Osteoblast (primary cell): ENCODE data around the gene CLSTN2. TPM values are rescaled to one million over a fixed set of nuclear protein-coding genes. Genes with fewer than 3 reads are reported as not detected.

Source experiments
- DNase-seq: peaks from one replicate; pipeline ENCODE4 v3.0.0; 2011; ENCODE audit warnings: low spot score, mixed read lengths; ENCODE audit not compliant: insufficient read length; ENCODE audit errors: missing footprints
- H2AFZ ChIP-seq: 2 replicates; pipeline ENCODE4 v1.6.0; 2011; ENCODE audit warnings: mild to moderate bottlenecking, low read length
- H3K27ac ChIP-seq: 2 replicates; pipeline ENCODE4 v1.5.1; 2011; ENCODE audit warnings: mild to moderate bottlenecking, low read depth, low read length, moderate library complexity
- H3K27me3 ChIP-seq: 2 replicates; pipeline ENCODE4 v1.6.0; 2012; ENCODE audit warnings: mild to moderate bottlenecking, control low read depth, inconsistent platforms, low read length, moderate library complexity; ENCODE audit not compliant: insufficient read depth
- H3K36me3 ChIP-seq: 2 replicates; pipeline ENCODE4 v1.5.1; 2011; ENCODE audit warnings: mild to moderate bottlenecking, low read length, control low read depth, moderate library complexity; ENCODE audit not compliant: insufficient read depth
- H3K4me1 ChIP-seq: 2 replicates; pipeline ENCODE4 v1.5.1; 2011; ENCODE audit warnings: mild to moderate bottlenecking, low read length, control low read depth, moderate library complexity; ENCODE audit not compliant: insufficient read depth
- H3K4me2 ChIP-seq: 2 replicates; pipeline ENCODE4 v1.6.0; 2011; ENCODE audit warnings: mild to moderate bottlenecking, low read length; ENCODE audit not compliant: insufficient read depth
- H3K4me3 ChIP-seq: fragments of 200-600 bp; sonication (generic); 3 replicates; pipeline ENCODE4 v1.5.1; 2012; ENCODE audit warnings: mild to moderate bottlenecking, low read length, inconsistent platforms; ENCODE audit not compliant: insufficient read depth
- H3K79me2 ChIP-seq: 2 replicates; pipeline ENCODE4 v1.6.0; 2012; ENCODE audit warnings: mild to moderate bottlenecking, low read length, control low read depth, inconsistent platforms; ENCODE audit not compliant: insufficient read depth
- H3K9me3 ChIP-seq: 2 replicates; pipeline ENCODE4 v1.5.1; 2011; ENCODE audit warnings: low read depth, low read length, control low read depth
- H4K20me1 ChIP-seq: 2 replicates; pipeline ENCODE4 v1.6.0; 2012; ENCODE audit warnings: mild to moderate bottlenecking, low read length, control low read depth; ENCODE audit not compliant: insufficient read depth
- CTCF ChIP-seq: IDR thresholded peaks from 2 replicates; pipeline ENCODE4 v1.5.1; 2011; ENCODE audit warnings: mild to moderate bottlenecking, low read depth, low read length, moderate library complexity; ENCODE audit errors: extremely low read depth
- total RNA-seq: library from RNA; depleted of rRNA; stranded (reverse); fragments of >200 nt; gene quantifications from 2 replicates; pipeline ENCODE4 v1.2.3, GENCODE V29; 2012

Gene CLSTN2
- total RNA-seq, 1 donor = under 0.01 TPM

DNA sequence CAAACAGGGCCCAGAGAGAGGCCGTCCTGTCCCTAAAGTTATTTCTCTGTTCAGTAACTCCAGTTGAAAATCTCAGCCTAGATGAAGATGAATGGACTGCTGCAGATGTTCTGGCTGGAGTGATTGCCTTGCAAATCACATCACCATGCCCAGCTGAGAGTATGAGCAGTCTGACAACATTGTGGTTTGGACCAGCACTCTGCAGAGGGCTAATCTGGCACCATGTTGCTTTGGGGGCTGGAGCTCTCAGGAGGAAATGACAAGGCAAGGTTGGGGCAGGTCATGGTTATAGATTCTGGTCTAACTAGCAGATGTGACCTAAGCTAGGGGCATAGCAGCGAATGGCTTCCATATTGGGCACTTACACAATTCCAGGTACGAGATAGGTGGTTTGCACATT is 314.2 kb downstream of the CLSTN2 start:
- no peak for TF ChIP-seq CTCF
- Histone ChIP-seq H2AFZ (no peak overlapping the region), H3K27me3 (no peaks in the 10 kb centered on the region), H4K20me1 (no peaks in the 10 kb centered on the region), H3K4me2 (no peak overlapping the region), H3K36me3 (no peaks in the 10 kb centered on the region), H3K4me1 (no peaks in the 10 kb centered on the region), H3K27ac (no peak overlapping the region), H3K9me3 (no peaks in the 10 kb centered on the region), H3K79me2 (no peaks in the 10 kb centered on the region), H3K4me3 (no peak overlapping the region)
- no peak for DNase-seq

GRCh38 chr3:140250010-140250855 is 315.2 kb downstream of the CLSTN2 start:
- Histone ChIP-seq H2AFZ (no peak overlapping the region), H3K4me2 (no peak overlapping the region)
- no peak for TF ChIP-seq CTCF

DNA sequence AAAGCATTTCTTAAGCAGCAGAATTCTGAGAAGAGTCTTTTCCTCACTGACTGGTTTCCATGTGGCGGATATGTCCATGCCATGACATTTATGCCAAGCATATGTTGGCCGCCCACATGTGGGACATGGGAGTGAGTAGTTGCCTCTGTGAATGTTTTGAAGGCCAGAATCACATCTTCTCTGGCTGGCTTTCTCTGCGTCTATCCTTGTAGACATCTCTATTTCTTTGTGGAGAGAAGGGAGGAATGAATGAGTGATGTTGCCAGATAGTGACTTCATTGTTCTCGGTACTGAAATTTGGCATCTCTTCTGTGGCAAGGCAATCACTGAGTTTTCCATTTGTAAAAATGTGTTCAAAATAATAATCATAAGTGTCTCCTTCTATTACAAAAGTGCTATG is 316.0 kb downstream of the CLSTN2 start:
- H3K79me2 ChIP-seq = no peaks in the 10 kb centered on the region
- no peaks in the 10 kb centered on the region for H3K9me3 ChIP-seq
- H3K4me2 ChIP-seq = no peak overlapping the region
- TF ChIP-seq CTCF = no peak
- H3K27me3 ChIP-seq = no peaks in the 10 kb centered on the region
- no peaks in the 10 kb centered on the region for H3K4me1 ChIP-seq
- H3K27ac ChIP-seq = no peak overlapping the region
- DNase-seq = no peak
- no peak overlapping the region for H3K4me3 ChIP-seq
- H4K20me1 ChIP-seq = no peaks in the 10 kb centered on the region
- H2AFZ ChIP-seq = no peak overlapping the region
- no peaks in the 10 kb centered on the region for H3K36me3 ChIP-seq

More at GRCh38 chr3:140250010-140250855, 315.2 kb downstream of the CLSTN2 start:
- Histone ChIP-seq H4K20me1 (no peaks in the 10 kb centered on the region), H3K79me2 (no peaks in the 10 kb centered on the region), H3K27me3 (no peaks in the 10 kb centered on the region), H3K9me3 (no peaks in the 10 kb centered on the region), H3K27ac (no peak overlapping the region), H3K4me1 (no peaks in the 10 kb centered on the region), H3K36me3 (no peaks in the 10 kb centered on the region), H3K4me3 (no peak overlapping the region)
- no peak for DNase-seq

DNA sequence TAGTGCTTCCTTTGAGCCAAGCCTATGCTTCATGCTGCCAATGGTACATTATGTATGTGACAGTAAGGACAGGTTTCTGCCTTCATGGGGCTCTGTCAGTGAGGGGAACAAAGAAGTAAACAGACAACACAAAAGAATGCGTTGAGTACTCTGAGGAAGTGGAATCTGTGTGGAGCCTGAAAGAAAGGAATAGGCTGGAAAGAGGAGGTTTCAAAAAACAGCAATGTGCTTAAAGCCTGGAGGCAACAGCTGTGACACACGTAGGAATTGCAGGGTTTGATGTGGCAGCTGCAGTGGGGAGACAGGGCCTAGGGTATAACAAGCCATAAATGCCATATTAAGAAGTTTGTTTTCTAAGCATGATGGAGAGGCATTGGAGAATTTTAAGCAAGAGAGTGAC is 316.7 kb downstream of the CLSTN2 start:
- H3K27ac ChIP-seq = no peak overlapping the region
- H3K9me3 ChIP-seq = no peaks in the 10 kb centered on the region
- no peaks in the 10 kb centered on the region for H3K79me2 ChIP-seq
- no peak for DNase-seq
- H3K4me2 ChIP-seq = no peak overlapping the region
- H3K4me1 ChIP-seq = no peaks in the 10 kb centered on the region
- no peak overlapping the region for H3K4me3 ChIP-seq
- H3K36me3 ChIP-seq = no peaks in the 10 kb centered on the region
- H2AFZ ChIP-seq = no peak overlapping the region
- H3K27me3 ChIP-seq = no peaks in the 10 kb centered on the region
- no peaks in the 10 kb centered on the region for H4K20me1 ChIP-seq
- TF ChIP-seq CTCF = no peak
